Activated T-cell treated with anti-CD3 and anti-CD28 coated beads, Interleukin-2, amount 50 U/mL, for 24 hours (primary cell): ENCODE data around the gene ELP4.
"Not testable (repeated sequence)": the region's sequence is repeated elsewhere in the genome, so short reads cannot be mapped to it uniquely, and the experiment has no call there.

ENCODE experiments used
- DNase-seq: peaks from one replicate; pipeline ENCODE4 v3.0.0-alpha.2; 2020
- H3K27ac Mint-ChIP-seq: 2 replicates; pipeline ENCODE4 v1.8.0; 2020; ENCODE audit warnings: mild to moderate bottlenecking, mixed read lengths
- H3K27me3 Mint-ChIP-seq: 2 replicates; pipeline ENCODE4 v1.8.0; 2020; ENCODE audit warnings: mixed read lengths
- H3K36me3 Mint-ChIP-seq: 2 replicates; pipeline ENCODE4 v1.8.0; 2020; ENCODE audit warnings: low read depth, mixed read lengths
- H3K4me1 Mint-ChIP-seq: 2 replicates; pipeline ENCODE4 v1.8.0; 2020; ENCODE audit warnings: low read depth, mixed read lengths
- H3K4me3 Mint-ChIP-seq: 2 replicates; pipeline ENCODE4 v1.8.0; 2020; ENCODE audit warnings: mild to moderate bottlenecking, moderate library complexity, mixed read lengths
- H3K9me3 Mint-ChIP-seq: 2 replicates; pipeline ENCODE4 v1.8.0; 2020; ENCODE audit warnings: mixed read lengths

ELP4 gene

GRCh38 chr11:31509429-31510345, at the start of gene ELP4, which contains the start of gene IMMP1L:
Gene ELP4, plus strand, starts transcription at chr11:31509767. Its CDS starts 18 bp downstream, at chr11:31509785.
Gene IMMP1L, minus strand, starts transcription at chr11:31509622. Its CDS starts 46,346 bp downstream, at chr11:31463276.
- H3K27ac Mint-ChIP-seq = peak within 1 kb of the TSS; percentile 97
- H3K27me3 Mint-ChIP-seq = no peaks in the 10 kb centered on the region
- H3K9me3 Mint-ChIP-seq = no peaks in the 10 kb centered on the region
- H3K36me3 Mint-ChIP-seq = peaks cover 34% of the 10 kb centered on the region
- H3K4me1 Mint-ChIP-seq = peaks cover 43% of the 10 kb centered on the region
- peak within 1 kb of the TSS; percentile 98 for H3K4me3 Mint-ChIP-seq
- peak; percentile 94 for DNase-seq

DNA sequence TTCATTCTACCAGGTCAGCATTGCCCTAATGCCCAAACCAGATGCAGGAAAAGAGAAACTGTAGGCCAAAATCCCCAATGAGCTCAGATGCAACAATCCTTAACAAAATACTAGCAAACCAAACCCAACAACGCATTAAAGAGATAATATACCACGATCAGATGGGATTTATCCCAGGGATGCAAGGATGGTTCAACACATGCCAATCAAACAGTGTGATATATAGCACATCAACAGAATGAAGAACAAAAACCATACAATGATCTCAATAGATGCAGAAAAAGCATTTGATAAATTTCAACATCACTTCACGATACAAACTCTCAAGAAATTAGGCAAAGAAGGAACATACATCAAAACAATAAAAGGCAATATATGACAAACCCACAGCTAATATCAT, 45.1 kb upstream of the ELP4 start:
- H3K27ac Mint-ChIP-seq = no peak overlapping the region
- no peaks in the 10 kb centered on the region for H3K27me3 Mint-ChIP-seq
- H3K4me1 Mint-ChIP-seq = no peaks in the 10 kb centered on the region
- no peak overlapping the region for H3K4me3 Mint-ChIP-seq
- no peak for DNase-seq
- peaks cover 13% of the 10 kb centered on the region for H3K9me3 Mint-ChIP-seq
- peaks cover 78% of the 10 kb centered on the region for H3K36me3 Mint-ChIP-seq

DNA sequence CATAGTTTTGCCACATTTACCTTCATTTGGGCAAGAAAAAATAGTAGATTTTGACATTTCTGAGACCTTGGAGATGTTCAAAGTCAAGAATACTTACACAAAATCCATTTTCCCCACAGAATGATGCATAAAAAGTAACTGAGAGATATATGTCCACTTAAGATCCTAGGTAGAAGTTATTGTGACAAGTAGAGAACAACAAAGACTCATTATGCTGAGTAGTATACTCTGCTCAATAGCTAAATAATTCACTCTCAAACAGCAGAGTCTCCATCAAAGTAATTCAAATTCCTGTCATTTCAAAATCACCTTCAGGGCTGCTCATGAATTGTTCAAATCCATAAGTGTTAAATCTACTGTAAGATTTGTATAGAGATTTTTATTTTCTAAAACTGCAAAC, 35.5 kb upstream of the ELP4 start:
- Mint-ChIP-seq H3K27me3 (no peaks in the 10 kb centered on the region), H3K27ac (no peak overlapping the region), H3K9me3 (no peaks in the 10 kb centered on the region), H3K4me1 (peaks cover 4% of the 10 kb centered on the region), H3K36me3 (peaks cover 41% of the 10 kb centered on the region), H3K4me3 (no peak overlapping the region)
- DNase-seq = no peak

DNA sequence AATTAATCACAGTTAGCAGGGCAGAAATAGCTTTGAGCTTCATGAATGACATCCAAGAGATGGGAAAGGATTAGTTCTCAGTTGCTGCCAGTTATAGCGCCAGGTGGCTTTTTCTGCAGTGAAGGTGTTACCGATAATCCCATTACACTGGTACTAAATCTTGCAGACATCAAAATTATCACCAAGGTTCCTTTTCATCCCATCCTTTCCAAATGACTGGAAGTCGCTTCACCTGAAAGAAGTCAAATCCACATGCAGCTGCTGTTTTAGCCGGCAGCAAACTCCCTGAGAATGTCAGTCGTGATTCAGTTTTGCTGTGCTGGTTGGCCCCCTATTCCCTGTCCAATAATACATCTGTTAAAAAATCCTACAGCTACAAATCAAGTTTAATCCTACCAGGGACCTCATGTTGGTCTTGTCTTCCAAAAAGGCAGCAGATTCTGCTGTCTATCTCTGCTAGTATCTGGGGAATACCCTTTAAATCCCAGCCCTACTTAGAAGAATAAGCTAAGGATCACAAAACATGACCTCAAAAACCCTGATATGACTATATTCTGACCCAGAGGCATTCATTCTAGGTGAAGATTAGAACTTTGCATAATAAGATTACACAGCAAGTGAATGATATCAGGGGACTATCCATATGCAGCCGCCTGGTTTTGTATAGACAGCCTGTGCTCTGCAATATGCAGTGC, 31.9 kb upstream of the ELP4 start:
- no peaks in the 10 kb centered on the region for H3K9me3 Mint-ChIP-seq
- H3K36me3 Mint-ChIP-seq = peaks cover 19% of the 10 kb centered on the region
- H3K27me3 Mint-ChIP-seq = no peaks in the 10 kb centered on the region
- no peak overlapping the region for H3K4me3 Mint-ChIP-seq
- peaks cover 4% of the 10 kb centered on the region for H3K4me1 Mint-ChIP-seq
- no peak for DNase-seq
- no peak overlapping the region for H3K27ac Mint-ChIP-seq

DNA sequence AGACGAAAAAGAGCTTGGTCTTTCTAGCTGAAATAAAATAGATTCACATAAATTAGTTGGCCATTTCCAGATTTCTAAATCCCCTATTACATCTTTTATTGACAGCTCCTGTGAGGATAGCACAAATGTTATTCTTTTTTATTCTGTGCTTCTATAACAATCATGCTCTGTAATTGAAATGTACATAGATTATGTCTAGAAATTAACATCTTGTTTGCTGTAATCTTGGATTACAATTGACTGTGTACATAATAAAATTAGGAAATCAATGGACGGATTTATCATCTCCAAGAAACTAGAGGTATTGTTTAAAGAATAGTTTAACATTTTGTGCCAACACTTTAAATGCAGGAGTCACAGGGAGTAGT, 31.4 kb upstream of the ELP4 start:
- H3K4me3 Mint-ChIP-seq = no peak overlapping the region
- no peak for DNase-seq
- H3K4me1 Mint-ChIP-seq = peaks cover 4% of the 10 kb centered on the region
- no peaks in the 10 kb centered on the region for H3K9me3 Mint-ChIP-seq
- peaks cover 16% of the 10 kb centered on the region for H3K36me3 Mint-ChIP-seq
- H3K27me3 Mint-ChIP-seq = no peaks in the 10 kb centered on the region
- no peak overlapping the region for H3K27ac Mint-ChIP-seq

DNA sequence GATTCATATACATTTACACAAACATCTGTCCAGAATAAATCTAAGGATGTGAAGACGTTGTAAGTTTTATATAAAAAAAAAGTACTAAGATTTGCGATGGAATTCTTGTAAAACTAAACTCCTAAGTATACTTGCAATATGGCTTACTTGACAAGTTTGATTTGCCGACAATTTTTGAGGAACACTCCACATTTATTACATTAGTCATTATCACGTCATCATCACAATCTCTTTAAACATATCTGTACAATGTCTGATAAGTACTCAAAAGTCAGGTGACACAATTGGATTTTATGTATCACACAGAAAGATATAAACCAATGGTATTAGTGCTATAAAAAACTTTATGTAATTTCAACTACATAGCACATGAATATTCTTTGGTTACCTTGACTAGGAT, 30.5 kb upstream of the ELP4 start:
- Mint-ChIP-seq H3K4me3 (no peak overlapping the region), H3K36me3 (peaks cover 10% of the 10 kb centered on the region), H3K4me1 (peaks cover 4% of the 10 kb centered on the region), H3K27ac (no peak overlapping the region), H3K27me3 (no peaks in the 10 kb centered on the region), H3K9me3 (no peaks in the 10 kb centered on the region)
- no peak for DNase-seq

GRCh38 chr11:31480930-31481329, 28.6 kb upstream of the ELP4 start:
- H3K4me1 Mint-ChIP-seq = peaks cover 9% of the 10 kb centered on the region
- no peak overlapping the region for H3K27ac Mint-ChIP-seq
- H3K9me3 Mint-ChIP-seq = no peaks in the 10 kb centered on the region
- DNase-seq = no peak
- no peaks in the 10 kb centered on the region for H3K27me3 Mint-ChIP-seq
- no peak overlapping the region for H3K4me3 Mint-ChIP-seq
- H3K36me3 Mint-ChIP-seq = peaks cover 5% of the 10 kb centered on the region

DNA sequence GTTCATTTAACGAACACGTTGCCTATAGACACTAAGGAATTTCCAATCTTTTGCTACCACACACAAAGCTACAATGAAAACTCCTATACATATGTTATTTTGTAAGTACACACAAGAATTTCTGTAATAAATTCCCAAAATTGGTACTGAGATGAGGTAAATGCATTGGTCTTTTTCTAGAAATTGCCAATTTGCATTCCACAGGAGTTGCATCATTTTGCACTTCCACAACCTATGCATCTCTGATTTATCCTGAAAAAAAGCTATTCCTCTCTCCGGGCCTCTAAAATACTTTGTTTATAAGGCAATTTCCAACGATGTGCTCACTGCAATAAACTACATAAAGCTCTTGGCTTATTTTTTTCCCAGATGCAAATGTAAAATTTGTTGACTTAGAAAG, 25.1 kb upstream of the ELP4 start:
- no peaks in the 10 kb centered on the region for H3K9me3 Mint-ChIP-seq
- H3K27me3 Mint-ChIP-seq = no peaks in the 10 kb centered on the region
- no peak overlapping the region for H3K27ac Mint-ChIP-seq
- peaks cover 12% of the 10 kb centered on the region for H3K4me1 Mint-ChIP-seq
- no peak for DNase-seq
- H3K4me3 Mint-ChIP-seq = no peak overlapping the region
- H3K36me3 Mint-ChIP-seq = peaks cover 11% of the 10 kb centered on the region

DNA sequence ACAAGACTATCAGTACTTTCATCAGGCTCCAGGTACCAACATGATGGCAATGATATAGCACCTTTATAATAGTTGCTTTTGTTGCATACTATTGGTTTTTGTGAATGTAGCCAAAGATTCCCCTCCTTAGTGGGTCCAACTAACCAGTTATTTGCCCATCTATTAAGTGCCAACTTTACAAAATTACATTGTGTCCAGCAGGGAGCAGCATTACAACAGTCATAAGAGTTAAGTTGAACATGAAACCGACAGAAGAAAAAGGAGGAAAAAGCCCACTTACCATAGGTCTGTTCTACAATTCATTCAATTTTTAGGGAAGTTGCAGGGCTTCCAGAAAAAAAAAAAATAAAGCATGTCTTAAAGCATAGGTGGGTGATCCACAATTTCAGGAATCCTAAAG, 21.7 kb upstream of the ELP4 start:
- DNase-seq = no peak
- peaks cover 2% of the 10 kb centered on the region for H3K9me3 Mint-ChIP-seq
- no peak overlapping the region for H3K4me3 Mint-ChIP-seq
- H3K4me1 Mint-ChIP-seq = peaks cover 31% of the 10 kb centered on the region
- H3K36me3 Mint-ChIP-seq = peaks cover 30% of the 10 kb centered on the region
- H3K27ac Mint-ChIP-seq = no peak overlapping the region
- no peaks in the 10 kb centered on the region for H3K27me3 Mint-ChIP-seq

DNA sequence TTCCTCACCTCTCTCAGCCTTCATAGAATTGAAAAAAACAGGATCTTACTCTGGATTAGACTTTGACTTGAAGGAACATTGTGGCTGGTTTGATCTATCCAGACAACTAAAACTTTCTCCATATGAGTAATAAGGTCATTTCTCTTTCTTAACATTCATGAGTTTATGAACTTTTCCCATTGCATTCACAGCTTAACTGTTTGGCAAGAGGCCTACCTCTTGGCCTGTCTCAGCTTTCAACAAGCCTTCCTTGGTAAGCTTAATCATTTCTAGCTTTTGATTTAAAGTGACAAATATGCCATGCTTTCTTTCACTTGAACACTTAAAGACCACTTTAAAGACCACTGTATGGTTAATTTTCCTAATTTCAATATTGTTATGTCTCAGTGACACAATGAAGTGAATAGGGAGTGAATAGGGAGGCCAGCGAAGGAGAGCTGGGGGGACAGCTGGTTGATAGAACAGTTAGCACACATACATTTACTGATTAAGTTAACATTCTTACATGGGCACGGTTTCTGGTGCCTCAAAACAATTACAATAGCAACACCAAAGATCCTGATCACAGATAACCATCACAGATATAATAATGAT, 17.1 kb upstream of the ELP4 start:
- Mint-ChIP-seq H3K9me3 (peaks cover 17% of the 10 kb centered on the region), H3K4me1 (peaks cover 43% of the 10 kb centered on the region), H3K4me3 (no peak overlapping the region), H3K27ac (no peak overlapping the region), H3K27me3 (no peaks in the 10 kb centered on the region), H3K36me3 (peaks cover 56% of the 10 kb centered on the region)
- DNase-seq = no peak

GRCh38 chr11:31493235-31493634, 16.3 kb upstream of the ELP4 start:
- H3K4me1 Mint-ChIP-seq = peaks cover 43% of the 10 kb centered on the region
- no peak overlapping the region for H3K27ac Mint-ChIP-seq
- peaks cover 17% of the 10 kb centered on the region for H3K9me3 Mint-ChIP-seq
- no peak for DNase-seq
- H3K27me3 Mint-ChIP-seq = no peaks in the 10 kb centered on the region
- H3K4me3 Mint-ChIP-seq = no peak overlapping the region
- H3K36me3 Mint-ChIP-seq = peaks cover 56% of the 10 kb centered on the region

- H3K4me1 Mint-ChIP-seq = peaks cover 45% of the 10 kb centered on the region
- not testable (repeated sequence) for DNase-seq
Measured at GRCh38 chr11:31493762-31494161, 15.8 kb upstream of the ELP4 start.

DNA sequence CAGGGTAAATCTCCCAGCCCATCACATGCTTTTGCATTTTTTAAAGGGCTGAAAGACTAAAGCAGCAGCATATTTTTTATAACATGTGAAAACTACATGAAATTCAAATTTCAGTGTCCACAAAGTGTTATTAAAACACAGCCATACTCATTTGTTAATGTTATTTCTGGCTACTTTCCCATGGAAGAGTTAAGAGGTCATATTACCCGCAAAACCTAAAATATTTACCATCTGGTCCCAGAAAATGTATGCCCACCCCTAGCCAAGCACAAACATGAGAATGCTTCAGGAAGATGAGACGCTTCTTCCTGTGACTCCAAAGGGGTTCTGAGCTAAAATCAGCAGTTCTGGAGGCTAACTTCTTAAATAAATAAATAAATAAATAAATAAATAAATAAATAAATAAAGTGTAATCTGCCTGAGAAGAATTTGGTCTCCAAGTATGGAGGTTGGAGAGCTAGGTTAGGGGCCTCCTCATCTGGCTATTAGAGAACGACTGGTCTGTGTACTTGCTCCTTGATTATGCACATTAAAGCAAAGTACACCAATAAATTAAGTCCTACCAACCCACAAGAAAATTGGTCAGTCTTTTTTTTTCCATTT, 9.9 kb upstream of the ELP4 start:
- peaks cover 27% of the 10 kb centered on the region for H3K4me1 Mint-ChIP-seq
- no peak overlapping the region for H3K4me3 Mint-ChIP-seq
- DNase-seq = no peak
- peaks cover 59% of the 10 kb centered on the region for H3K36me3 Mint-ChIP-seq
- H3K27me3 Mint-ChIP-seq = no peaks in the 10 kb centered on the region
- peaks cover 5% of the 10 kb centered on the region for H3K9me3 Mint-ChIP-seq
- H3K27ac Mint-ChIP-seq = no peak overlapping the region

More at GRCh38 chr11:31493762-31494161, 15.8 kb upstream of the ELP4 start:
- not testable (repeated sequence) for H3K27ac Mint-ChIP-seq, H3K27me3 Mint-ChIP-seq, H3K4me3 Mint-ChIP-seq
- peaks cover 59% of the 10 kb centered on the region for H3K36me3 Mint-ChIP-seq
- H3K9me3 Mint-ChIP-seq = peaks cover 17% of the 10 kb centered on the region

DNA sequence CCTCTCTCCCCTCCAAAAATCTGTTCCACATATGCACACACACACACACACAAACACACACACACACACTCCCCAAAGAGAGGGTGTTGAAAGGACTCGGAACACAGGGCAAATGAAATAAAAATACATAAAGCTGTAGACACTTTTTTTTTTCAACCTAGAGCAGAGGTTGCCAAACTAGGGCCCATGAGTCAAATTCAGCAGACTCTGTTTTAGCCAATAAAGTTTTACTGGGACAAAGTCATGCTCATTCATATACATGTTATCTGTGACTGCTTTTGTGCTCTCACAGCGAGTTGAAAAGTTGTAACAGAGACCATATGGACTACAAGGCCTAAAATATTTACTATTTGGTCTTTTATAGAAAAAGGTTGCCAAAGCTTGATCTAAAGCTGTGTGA, 9.0 kb upstream of the ELP4 start:
- DNase-seq = no peak
- Mint-ChIP-seq H3K36me3 (peaks cover 59% of the 10 kb centered on the region), H3K27ac (no peak overlapping the region), H3K4me3 (no peak overlapping the region), H3K4me1 (peaks cover 31% of the 10 kb centered on the region), H3K9me3 (no peaks in the 10 kb centered on the region), H3K27me3 (no peaks in the 10 kb centered on the region)
